OCI-LY1 (cell line): Measurements from ENCODE around the gene RTKN2.

Source experiments
- H2AFZ ChIP-seq: fragments of 200-600 bp; sonication (generic), shearing (Covaris generic); 2 replicates; pipeline ENCODE4 v1.6.0; 2014; ENCODE audit warnings: antibody characterized with exemption, mild to moderate bottlenecking, low read length
- H3F3A ChIP-seq: fragments of 200-600 bp; sonication (generic), shearing (Covaris generic); 2 replicates; pipeline ENCODE4 v1.6.0; 2014; ENCODE audit warnings: mild to moderate bottlenecking, antibody characterized with exemption, low read length, moderate library complexity; ENCODE audit not compliant: insufficient read depth
- H3K27ac ChIP-seq: fragments of 200-600 bp; sonication (generic); 2 replicates; pipeline ENCODE4 v1.5.1; 2014; ENCODE audit warnings: low read length, mixed run types, mild to moderate bottlenecking, low read depth; ENCODE audit not compliant: poor library complexity, severe bottlenecking
- H3K27me3 ChIP-seq: fragments of 200-600 bp; sonication (generic); 2 replicates; pipeline ENCODE4 v1.6.0; 2014; ENCODE audit warnings: antibody characterized with exemption, mild to moderate bottlenecking, low read length, moderate library complexity; ENCODE audit not compliant: insufficient read depth
- H3K36me3 ChIP-seq: fragments of 200-600 bp; sonication (generic); 2 replicates; pipeline ENCODE4 v1.6.1; 2014; ENCODE audit warnings: mild to moderate bottlenecking, antibody characterized with exemption, low read length, moderate library complexity, mixed read lengths; ENCODE audit not compliant: insufficient read depth
- H3K4me1 ChIP-seq: fragments of 200-600 bp; sonication (generic); 2 replicates; pipeline ENCODE4 v1.5.1; 2014; ENCODE audit warnings: mild to moderate bottlenecking, low read length, moderate library complexity; ENCODE audit not compliant: insufficient read depth, severe bottlenecking
- H3K4me2 ChIP-seq: fragments of 200-600 bp; sonication (generic), shearing (Covaris generic); 2 replicates; pipeline ENCODE4 v1.6.1; 2014; ENCODE audit warnings: low read length
- H3K4me3 ChIP-seq: fragments of 200-600 bp; sonication (generic); 2 replicates; pipeline ENCODE4 v1.5.1; 2014; ENCODE audit warnings: low read length, low read depth, mild to moderate bottlenecking, mixed read lengths; ENCODE audit not compliant: poor library complexity, severe bottlenecking
- H3K79me2 ChIP-seq: fragments of 200-600 bp; shearing (Covaris generic); 2 replicates; pipeline ENCODE4 v1.6.1; 2016; ENCODE audit warnings: mixed run types, low read length, mixed read lengths; ENCODE audit not compliant: insufficient read depth
- H3K9ac ChIP-seq: fragments of 200-600 bp; sonication (generic), shearing (Covaris generic); 2 replicates; pipeline ENCODE4 v1.6.1; 2014; ENCODE audit warnings: mild to moderate bottlenecking, low read length, mixed read lengths
- H3K9me2 ChIP-seq: fragments of 200-600 bp; sonication (generic), shearing (Covaris generic); 2 replicates; pipeline ENCODE4 v1.6.1; 2014; ENCODE audit warnings: low read depth, mild to moderate bottlenecking, low read length, mixed read lengths
- H3K9me3 ChIP-seq: fragments of 200-600 bp; shearing (Covaris generic); 2 replicates; pipeline ENCODE4 v1.6.1; 2014; ENCODE audit warnings: low read length, mixed read lengths
- H4K20me1 ChIP-seq: fragments of 200-600 bp; sonication (generic), shearing (Covaris generic); 2 replicates; pipeline ENCODE4 v1.6.0; 2016; ENCODE audit warnings: mild to moderate bottlenecking, low read length; ENCODE audit not compliant: insufficient read depth
- EZH2 ChIP-seq: fragments of 200-600 bp; sonication (generic), shearing (Covaris generic); IDR thresholded peaks from 2 replicates; pipeline ENCODE4 v1.8.0; 2017; ENCODE audit warnings: borderline replicate concordance, mixed run types, mild to moderate bottlenecking, antibody characterized with exemption, low read length, moderate library complexity, mixed read lengths
- TF ChIP-seq, protein P1 (sequence below): fragments of 200-600 bp; sonication (generic), shearing (Covaris generic); IDR thresholded peaks from 2 replicates; pipeline ENCODE4 v1.5.1; 2017; ENCODE audit warnings: mild to moderate bottlenecking, antibody characterized with exemption, low read length, moderate library complexity, mixed read lengths

Gene RTKN2

GRCh38 chr10:62177111-62177510 lies 91.5 kb downstream of the RTKN2 start:
- no peak overlapping the region for H2AFZ ChIP-seq
- no peaks in the 10 kb centered on the region for H3K36me3 ChIP-seq
- H3K27me3 ChIP-seq, result no peaks in the 10 kb centered on the region
- peaks cover 7% of the 10 kb centered on the region for H3K9me3 ChIP-seq
- H3K4me3 ChIP-seq, result no peak overlapping the region
- TF ChIP-seq, protein P1, sequence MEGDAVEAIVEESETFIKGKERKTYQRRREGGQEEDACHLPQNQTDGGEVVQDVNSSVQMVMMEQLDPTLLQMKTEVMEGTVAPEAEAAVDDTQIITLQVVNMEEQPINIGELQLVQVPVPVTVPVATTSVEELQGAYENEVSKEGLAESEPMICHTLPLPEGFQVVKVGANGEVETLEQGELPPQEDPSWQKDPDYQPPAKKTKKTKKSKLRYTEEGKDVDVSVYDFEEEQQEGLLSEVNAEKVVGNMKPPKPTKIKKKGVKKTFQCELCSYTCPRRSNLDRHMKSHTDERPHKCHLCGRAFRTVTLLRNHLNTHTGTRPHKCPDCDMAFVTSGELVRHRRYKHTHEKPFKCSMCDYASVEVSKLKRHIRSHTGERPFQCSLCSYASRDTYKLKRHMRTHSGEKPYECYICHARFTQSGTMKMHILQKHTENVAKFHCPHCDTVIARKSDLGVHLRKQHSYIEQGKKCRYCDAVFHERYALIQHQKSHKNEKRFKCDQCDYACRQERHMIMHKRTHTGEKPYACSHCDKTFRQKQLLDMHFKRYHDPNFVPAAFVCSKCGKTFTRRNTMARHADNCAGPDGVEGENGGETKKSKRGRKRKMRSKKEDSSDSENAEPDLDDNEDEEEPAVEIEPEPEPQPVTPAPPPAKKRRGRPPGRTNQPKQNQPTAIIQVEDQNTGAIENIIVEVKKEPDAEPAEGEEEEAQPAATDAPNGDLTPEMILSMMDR, result no peak
- no peak for TF ChIP-seq EZH2
- no peak overlapping the region for H3K9ac ChIP-seq
- H3K79me2 ChIP-seq, result no peaks in the 10 kb centered on the region
- H3K4me1 ChIP-seq, result no peaks in the 10 kb centered on the region
- no peaks in the 10 kb centered on the region for H3F3A ChIP-seq
- no peak overlapping the region for H3K27ac ChIP-seq
- H4K20me1 ChIP-seq, result no peaks in the 10 kb centered on the region
- no peaks in the 10 kb centered on the region for H3K9me2 ChIP-seq
- no peak overlapping the region for H3K4me2 ChIP-seq

DNA sequence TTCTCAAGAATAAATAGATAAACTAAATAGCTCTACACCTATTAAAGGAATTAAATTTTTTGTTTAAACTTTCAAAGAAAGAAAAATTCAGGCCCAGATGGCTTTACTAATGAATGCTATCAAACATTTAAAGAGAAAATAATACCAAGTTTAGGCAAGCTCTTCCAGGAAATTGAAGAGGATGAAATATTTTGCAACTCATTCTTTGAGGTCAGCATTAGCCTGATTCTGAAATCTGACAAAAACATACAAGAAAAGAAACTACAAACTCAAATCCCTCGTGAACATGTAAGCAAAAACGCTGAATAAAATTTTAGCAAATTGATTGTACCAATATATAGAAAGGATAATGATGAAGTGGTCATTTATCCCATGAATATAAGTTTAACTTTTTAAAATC lies 93.4 kb downstream of the RTKN2 start:
- no peak for TF ChIP-seq EZH2
- TF ChIP-seq, protein P1, result no peak
- Histone ChIP-seq H3K4me2 (no peak overlapping the region), H2AFZ (no peak overlapping the region), H4K20me1 (no peaks in the 10 kb centered on the region), H3K27ac (no peak overlapping the region), H3K79me2 (no peaks in the 10 kb centered on the region), H3K27me3 (no peaks in the 10 kb centered on the region), H3K9me2 (no peaks in the 10 kb centered on the region), H3K36me3 (no peaks in the 10 kb centered on the region), H3K9ac (no peak overlapping the region), H3K4me1 (no peaks in the 10 kb centered on the region), H3K9me3 (peaks cover 11% of the 10 kb centered on the region), H3F3A (no peaks in the 10 kb centered on the region), H3K4me3 (no peak overlapping the region)

GRCh38 chr10:62172465-62172864 lies 96.2 kb downstream of the RTKN2 start:
- no peaks in the 10 kb centered on the region for H4K20me1 ChIP-seq
- H3K27ac ChIP-seq, result no peak overlapping the region
- no peaks in the 10 kb centered on the region for H3F3A ChIP-seq
- no peak overlapping the region for H3K4me3 ChIP-seq
- H3K9ac ChIP-seq, result no peak overlapping the region
- TF ChIP-seq, protein P1, result no peak
- no peak for TF ChIP-seq EZH2
- H3K4me1 ChIP-seq, result peaks cover 6% of the 10 kb centered on the region
- H3K9me3 ChIP-seq, result peaks cover 11% of the 10 kb centered on the region
- no peak overlapping the region for H2AFZ ChIP-seq
- H3K4me2 ChIP-seq, result no peak overlapping the region
- no peaks in the 10 kb centered on the region for H3K79me2 ChIP-seq
- no peaks in the 10 kb centered on the region for H3K36me3 ChIP-seq
- H3K9me2 ChIP-seq, result no peaks in the 10 kb centered on the region
- no peaks in the 10 kb centered on the region for H3K27me3 ChIP-seq
